Stimulated activated CD4-positive, alpha-beta T cell treated with anti-CD3 and anti-CD28 coated beads, Interleukin-15, amount 100 ng/mL, for 1 hour (primary cell): ENCODE measurements around the gene GAK.

Source experiments
- DNase-seq, 2 donors: peaks; one replicate each; pipeline ENCODE4 v3.0.0-alpha.2; 2020; ENCODE audit warnings: low read depth in 1 of 2, low spot score in 1 of 2

GAK gene

GRCh38 chr4:831483-831805 is 100.7 kb downstream of the GAK start:
- DNase-seq: no peak

DNA sequence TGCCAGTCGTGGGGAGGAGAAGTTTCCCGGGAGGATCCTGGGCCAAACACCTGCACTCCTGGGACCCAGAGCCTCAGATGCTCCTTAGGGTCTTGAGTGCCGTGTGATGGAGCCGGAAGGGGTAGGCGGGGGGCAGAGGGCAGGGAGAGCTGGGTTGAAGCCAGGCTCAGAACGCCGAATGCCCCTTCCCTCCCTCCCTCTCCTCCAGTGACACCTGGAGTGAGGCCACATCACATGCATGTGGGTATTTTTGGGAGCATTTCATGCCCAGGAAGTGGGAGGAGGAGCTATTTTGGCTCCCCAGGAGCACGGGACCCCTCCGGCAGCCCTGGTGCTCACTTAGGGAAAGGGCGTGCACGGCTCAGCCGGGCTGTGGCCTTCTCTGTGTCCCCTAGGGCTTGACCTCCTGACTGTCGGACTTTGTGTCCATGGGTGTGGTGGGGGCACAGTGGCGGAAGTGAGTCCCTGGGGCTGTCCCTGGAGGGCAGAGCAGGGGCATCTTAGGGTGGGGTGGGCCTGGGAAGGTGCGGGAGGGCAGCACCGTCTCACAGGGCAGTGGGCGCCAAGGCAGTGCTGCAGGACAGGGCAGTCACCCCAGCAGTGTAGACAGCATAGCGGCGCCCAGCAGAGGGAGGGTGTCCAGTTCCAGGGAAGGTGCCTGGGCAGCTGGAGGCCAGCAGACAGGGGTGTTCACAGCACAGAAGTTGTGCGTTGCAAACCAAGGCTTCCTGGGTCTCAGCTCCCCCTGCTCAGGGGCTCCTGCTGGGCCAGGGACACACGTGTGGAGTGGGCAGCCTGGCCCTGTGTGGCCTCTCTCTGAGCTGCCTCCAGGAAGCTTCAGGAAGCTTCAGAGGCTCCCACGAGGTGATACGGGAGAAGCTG is 101.3 kb downstream of the GAK start:
- DNase-seq: no peak

- DNase-seq: no peak
Observed at GRCh38 chr4:829761-830600, 102.1 kb downstream of the GAK start.

DNA sequence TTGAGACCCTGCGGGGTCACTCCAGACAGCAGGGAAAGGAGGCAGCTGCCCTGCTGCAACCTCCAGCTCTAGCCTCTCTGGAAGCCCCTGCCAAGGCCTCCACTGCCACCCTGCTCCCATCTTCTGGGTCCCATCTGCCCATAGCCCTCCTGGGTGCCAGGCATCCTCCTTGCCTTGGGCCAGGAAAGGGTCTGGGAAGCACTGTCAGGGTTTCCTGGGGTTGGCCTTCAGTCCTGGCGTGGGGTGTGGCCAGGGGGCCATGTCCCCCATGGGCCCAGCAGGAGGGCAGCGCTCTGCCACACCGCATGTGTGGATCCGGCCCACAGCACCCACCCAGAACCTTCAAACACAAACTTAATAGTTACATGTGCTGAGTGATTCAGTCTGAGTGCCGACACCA is 102.8 kb downstream of the GAK start:
- DNase-seq: no peak

GRCh38 chr4:828641-829271 is 103.4 kb downstream of the GAK start:
- DNase-seq: no peak

GRCh38 chr4:827209-828081 is 104.7 kb downstream of the GAK start:
- no peak for DNase-seq

- DNase-seq: no peak
Observed at GRCh38 chr4:826508-827208, 105.5 kb downstream of the GAK start.

DNA sequence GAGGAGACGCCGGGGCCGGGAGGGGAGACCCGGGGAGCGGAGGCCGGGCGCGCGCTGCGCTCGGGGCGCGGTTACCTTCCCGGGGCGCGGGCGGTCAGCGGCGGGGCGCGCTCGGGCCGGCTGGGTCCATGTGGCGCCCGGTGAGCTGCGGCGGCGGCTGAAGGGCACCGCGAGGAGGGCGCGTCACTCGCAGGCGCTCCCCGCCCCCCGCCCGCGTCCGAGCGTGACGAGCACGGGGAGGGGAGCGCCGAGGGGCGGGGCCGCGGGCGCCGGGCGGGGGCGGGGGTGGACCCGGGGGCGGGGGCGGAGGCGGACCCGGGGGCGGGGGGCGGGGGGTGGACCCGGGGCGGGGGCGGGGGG is 106.2 kb downstream of the GAK start, which contains the start of gene CPLX1:
CPLX1 (minus strand) TSS at position 159 of the 360 bp plus-strand sequence. CDS start 1,607 bp downstream, outside the sequence.
- no peak for DNase-seq

DNA sequence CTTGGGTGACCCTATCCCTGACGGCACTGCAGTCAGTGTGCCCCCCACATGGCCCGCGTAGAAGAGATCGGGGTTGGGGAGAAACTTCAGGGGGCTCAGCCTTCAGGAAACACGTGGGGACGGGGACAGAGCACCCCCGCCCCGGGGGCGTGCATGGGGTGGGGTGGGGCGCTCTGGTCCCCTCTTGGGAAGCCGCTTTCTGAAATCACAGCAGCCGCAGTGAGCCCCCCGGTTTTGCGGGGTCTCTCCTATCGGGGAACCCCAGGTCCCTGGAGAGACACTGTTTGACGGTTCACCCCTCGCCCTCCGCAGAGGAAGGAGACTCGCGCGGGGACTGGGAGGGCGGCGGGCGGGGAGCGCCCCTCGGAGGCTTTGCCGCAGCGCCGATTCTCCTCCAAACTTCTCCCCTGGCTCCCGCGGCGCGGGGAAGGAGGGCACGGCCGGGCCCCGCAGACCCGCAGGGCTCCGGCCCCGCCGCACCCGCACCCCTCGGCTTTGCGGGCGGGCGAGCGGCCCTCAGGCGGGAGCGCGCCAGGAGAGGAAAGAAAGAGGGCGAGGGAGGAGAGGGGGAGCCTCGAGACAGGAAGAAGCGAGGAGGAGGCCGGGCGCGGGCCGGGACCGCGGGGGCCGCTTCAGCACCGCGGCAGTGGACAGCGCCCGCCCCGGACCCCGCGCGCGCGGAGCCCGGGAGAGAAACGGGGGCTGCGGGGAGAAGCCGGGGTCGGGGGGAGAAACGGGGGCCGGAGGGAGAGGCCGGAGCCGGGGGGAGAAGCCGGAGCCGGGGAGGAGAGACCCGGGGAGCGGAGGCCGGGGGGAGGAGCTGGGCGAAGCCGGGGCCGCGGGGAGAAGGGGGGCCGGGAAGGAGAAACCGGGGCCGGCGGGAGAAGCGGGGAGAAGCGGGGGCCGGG is 106.8 kb downstream of the GAK start:
- DNase-seq: no peak

DNA sequence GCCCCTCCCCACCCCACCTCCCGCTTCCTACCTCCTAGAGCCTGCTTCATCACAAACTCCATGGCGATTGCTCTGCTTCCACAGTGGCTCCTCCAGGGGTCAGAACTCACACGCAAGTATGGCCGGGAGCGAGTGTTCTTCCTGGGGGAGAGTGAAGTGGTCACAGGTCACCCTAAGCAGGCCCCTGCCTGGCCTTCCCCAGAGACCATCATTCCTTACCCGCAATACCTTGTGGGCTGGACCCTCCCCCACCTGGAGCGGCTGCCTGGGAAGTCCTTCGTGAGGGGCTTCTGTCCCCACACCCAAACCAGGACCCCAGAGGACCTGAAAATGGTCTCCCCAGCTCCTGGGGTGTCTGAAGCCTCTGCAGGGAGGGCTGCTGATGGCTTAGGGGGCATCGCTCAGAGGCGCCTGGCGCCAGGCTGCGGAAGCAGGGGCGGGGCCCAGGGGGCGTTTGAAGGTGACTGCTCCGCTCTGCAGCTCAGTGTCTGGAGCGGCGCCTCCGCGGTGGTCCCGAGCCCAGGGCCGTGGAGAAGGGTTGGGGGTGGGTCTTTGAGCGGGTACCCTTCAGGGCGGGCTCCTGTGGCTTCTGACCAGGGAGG is 107.6 kb downstream of the GAK start:
- no peak for DNase-seq

DNA sequence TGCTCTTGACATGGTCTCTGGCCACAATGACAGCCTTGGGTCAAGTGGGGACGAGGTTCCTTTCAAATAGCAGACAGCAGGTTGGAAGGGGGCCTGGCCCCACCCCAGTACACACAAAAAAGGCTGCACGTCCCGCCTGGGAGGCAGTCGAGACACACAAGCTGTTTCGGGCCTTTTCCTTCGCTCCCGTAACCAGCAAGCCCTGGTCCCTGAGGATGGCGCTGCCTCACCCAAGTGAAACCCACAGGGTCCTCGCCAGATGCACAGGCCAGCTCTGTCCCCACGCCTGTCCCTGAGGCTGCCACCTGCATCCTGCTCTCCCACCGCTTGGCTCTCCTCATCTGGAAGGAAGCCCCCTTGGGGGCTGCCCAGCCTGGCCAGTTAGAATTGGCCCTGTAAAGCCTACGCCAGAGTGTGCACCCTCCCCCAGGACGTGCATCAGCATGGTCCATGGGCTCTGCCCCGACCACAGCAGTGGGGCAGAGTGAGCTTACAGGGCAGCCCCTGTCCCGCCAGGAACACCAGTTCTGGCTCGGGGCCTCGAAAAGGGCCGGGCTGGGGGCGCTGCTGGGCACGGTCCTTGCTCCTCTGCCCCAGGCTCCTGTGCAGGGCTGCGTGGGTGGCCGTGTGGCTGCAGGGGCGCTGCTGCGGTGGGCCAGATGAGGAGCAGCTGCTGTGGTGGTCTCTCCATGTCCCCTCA is 108.2 kb downstream of the GAK start:
- no peak for DNase-seq

DNA sequence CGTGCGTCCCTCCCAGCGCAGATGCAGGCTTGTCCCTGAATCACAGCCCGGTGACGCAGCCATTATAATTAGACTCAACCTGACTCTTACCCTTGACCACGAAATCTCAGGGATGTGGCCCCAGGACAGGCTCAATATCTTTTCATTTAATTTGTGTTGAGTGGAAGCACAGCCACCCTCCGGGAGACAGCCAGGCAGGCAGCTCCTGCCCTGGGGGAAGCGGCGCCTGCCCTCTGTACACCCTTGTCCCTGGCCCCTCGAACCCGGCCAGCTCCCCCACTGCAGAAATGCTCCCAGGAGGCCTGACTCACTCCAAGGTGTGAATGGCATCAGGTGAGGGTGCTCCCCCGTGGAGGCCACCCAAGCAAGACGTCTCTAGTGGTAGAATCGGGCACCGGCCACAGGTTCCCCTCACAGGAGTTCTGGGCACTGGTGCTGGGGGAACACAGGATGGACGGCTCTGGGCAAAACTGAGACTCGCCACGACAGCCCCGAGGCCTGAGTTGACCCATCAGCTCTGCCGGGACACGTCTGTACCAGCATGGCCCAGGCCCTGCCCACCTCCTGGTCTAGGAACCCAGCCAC is 108.8 kb downstream of the GAK start:
- DNase-seq: no peak

DNA sequence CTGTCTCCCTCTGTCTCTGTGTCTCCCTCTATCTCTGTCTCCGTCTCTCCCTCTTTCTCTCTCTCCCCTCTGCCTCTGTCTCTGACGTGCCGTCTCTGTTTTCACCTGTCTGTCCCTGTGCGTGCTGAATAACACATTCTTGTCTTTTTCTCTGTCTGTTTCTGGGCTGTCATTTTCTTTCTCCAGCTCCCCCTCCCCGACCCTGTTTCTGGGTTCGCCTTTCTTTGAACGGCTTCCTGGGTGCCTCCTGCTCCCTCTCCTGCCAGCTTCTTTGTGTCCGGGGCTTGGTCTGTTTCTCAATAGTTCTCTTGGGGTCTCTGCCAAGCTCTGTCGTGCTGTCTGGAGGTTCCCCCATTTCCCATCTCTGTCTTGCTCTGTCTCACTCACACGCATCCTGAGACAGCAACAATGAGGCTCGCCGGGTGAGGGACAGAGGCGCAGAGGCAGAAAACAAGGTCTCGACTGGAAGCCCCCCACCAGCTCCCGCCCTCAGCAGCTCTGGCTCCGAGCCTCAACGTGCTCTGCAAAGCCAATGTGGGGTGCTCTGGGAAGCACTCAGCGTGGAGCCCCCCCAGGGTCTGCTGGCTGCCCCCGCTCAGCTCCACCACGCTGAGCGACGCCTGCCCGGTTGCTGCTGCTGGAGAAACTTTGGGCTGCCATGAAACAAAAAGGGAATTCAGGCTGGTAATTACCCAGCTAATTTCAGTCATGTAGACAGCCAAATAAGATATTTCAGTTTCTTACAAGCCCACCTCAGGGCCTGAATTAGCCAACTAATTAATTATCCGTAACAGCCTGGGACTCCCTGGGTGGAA is 109.5 kb downstream of the GAK start:
- DNase-seq: no peak

DNA sequence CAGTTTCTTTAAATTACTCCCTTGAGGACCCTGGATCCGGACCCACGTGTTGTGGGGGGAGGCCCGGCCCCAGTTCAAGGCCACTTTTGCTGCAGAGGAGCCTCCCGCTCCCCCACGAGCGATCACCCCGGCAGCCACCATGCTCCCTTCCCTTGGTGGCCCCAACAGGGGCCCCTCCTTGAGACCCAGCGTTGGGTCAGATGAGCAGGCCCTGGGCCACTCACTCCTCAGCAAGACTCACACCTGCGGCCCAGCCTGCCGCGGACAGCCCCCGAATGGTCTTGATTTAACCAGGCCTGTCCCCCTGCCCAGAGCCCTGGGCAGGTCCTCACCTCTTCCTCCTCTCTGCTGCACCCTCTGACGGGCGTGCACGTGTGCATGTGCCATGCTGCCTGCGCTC is 110.5 kb downstream of the GAK start:
- no peak for DNase-seq

GRCh38 chr4:821181-821591 is 110.9 kb downstream of the GAK start:
- no peak for DNase-seq

DNA sequence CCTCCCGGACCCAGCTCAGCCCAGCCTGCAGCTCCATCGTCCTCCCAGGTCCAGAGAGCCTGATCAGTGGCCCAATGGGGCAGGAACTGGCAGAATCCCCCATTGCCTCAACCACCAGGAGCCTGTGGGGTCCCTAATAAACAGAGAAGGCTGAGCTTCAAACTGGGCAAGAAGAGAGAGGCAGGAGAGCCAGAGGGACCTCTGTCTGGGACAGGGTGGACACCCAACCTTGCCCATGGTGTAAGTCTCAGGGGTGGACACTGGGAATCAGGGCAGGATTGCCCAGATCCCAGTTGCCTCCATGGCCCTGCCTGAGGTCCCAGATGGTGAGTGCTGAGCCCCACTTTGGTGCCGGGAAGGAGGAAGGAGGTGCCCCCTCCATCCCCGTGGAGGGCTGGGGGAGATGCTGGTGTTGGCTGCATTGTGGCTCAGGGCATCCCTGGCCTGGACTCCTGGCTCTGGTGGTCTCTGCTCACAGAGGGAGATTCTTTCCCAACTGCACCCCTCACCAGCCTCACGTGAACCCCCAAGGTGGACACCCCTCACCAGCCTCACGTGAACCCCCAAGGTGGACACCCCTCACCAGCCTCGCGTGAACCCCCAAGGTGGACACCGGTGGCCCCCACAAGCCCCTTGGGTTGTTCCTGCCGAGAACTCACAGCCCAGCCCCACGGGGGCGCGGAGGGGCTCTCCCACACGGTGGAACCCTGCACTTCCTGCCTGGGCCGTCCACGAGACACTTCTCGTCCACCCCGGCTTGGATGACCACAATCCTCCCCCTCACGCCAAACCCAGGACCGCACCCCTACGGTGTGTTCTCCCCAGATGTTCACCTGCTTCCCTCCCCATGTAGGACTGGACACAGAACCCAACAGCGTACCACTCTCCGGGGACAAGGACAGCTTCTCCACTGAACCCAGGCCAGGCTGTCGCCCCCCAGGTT is 111.6 kb downstream of the GAK start:
- DNase-seq: no peak
